GM21381 (cell line): Measurements from ENCODE around the gene SEL1L3.

Experiments used
- ATAC-seq: cut with Tn5 transposase; IDR thresholded peaks from one replicate; pipeline ENCODE4 v1.9.1; 2021; ENCODE audit warnings: mild to moderate bottlenecking, moderate library complexity; ENCODE audit not compliant: unreplicated experiment

Gene SEL1L3

DNA sequence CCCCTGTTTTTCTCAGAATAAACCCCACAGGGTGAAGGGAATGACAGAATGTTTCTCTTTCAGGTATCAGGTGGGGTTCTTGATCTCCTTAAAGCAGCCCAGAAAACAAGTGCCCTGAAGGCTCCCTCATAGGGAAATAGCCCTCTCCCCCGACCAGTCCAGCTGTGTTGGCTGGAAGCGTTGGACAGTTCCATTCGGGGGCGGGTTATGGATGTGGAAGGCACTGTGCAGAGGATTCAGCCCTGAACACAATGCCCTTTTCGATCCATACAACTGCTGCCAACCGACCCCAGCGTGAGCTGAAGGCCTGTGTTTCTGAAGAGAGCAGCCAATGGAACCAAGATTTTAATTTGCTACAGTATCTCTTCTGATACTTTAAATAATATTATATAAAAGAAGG lies 41.5 kb downstream of the SEL1L3 start:
- no peak for ATAC-seq

DNA sequence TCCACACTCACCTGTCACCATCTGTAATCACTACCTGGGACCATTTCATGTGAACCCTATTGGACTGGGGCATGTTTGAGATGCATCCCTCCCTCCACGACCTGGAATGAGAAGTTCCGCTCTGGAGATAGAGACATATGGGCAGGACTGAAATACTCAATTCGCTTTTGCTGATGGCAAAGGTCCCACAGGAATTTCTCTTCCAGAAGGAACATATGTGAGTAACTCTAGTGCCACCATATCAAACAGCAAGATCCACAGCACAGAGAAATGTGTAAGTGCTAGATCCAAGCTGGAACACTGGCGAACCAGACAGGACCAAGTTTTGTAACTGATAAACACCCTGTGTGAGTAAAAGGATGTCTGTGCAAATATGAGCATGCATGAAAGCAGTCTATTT lies 43.9 kb downstream of the SEL1L3 start:
- no peak for ATAC-seq

DNA sequence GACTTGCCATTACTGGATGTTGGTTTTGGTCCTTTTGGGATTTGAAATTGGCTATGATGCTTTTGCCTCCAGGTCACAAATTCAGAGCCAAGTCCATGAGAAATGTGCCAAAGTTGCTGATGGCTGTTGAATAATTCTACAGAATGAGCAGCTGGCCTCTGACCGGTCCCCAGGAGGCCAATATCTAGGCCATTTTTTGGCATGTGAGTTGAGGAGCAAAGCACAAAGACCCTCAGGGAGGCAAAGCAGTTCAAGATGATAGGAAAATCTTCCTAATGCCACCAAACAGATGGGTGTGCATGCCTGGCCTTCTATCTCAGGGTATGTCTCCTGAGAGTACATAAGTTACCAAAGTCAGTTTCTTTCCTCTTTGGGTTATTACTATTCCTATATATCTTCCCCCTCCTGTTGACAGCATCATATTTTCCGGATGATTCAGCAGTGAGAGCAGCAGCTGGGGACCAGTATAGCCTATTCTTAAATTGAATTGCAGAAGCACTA lies 44.4 kb downstream of the SEL1L3 start:
- ATAC-seq = no peak

- ATAC-seq = no peak
These were observed 45.6 kb downstream of the SEL1L3 start for GRCh38 chr4:25817059-25817681.

- no peak for ATAC-seq
These were observed 46.2 kb downstream of the SEL1L3 start for GRCh38 chr4:25816591-25817058.

DNA sequence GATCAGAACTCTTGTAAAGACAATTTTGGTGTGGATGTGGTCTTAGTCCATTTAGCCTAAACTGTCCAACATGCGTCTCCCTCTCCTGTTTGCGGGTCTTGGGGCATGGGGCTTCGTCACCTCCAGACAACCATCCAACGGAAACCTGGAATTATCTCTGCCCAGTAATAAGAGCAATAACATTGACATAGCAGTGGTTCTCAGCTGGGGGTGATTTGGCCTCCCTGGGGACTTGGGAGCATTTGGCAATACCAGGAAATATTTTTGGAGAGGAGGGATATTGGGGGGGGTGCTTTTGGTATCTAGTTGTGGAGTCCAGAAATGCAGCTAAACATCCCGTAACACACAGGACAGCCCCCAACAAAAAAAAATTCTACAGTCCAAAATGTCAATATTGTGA lies 47.2 kb downstream of the SEL1L3 start:
- ATAC-seq = no peak

GRCh38 chr4:25814301-25815136 lies 48.3 kb downstream of the SEL1L3 start:
- ATAC-seq = no peak

- ATAC-seq = no peak
These were observed 49.2 kb downstream of the SEL1L3 start for GRCh38 chr4:25813448-25814106.

DNA sequence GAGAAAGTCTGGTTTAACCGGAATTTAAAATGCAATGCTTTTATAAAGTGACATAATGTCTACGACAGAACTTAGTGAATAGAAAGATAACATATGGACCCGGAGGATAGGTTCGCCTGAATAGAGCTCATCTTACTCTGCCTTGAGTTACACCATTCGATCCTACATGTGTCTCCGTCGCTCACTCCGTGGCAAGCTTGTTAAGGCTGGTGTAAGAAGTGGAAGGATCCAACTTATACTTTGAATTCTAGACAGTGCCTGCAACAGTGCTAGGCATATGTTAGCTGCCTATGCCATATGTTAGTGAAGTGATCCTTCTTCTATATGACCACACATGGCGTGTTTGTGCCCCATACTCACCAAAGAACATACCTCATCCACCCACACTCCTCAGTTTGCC lies 50.9 kb downstream of the SEL1L3 start:
- ATAC-seq = no peak

- ATAC-seq = no peak
These were observed 51.5 kb downstream of the SEL1L3 start for GRCh38 chr4:25811374-25811690.

- ATAC-seq = no peak
These were observed 52.1 kb downstream of the SEL1L3 start for GRCh38 chr4:25810461-25811373.

GRCh38 chr4:25809996-25810395 lies 52.8 kb downstream of the SEL1L3 start:
- no peak for ATAC-seq

DNA sequence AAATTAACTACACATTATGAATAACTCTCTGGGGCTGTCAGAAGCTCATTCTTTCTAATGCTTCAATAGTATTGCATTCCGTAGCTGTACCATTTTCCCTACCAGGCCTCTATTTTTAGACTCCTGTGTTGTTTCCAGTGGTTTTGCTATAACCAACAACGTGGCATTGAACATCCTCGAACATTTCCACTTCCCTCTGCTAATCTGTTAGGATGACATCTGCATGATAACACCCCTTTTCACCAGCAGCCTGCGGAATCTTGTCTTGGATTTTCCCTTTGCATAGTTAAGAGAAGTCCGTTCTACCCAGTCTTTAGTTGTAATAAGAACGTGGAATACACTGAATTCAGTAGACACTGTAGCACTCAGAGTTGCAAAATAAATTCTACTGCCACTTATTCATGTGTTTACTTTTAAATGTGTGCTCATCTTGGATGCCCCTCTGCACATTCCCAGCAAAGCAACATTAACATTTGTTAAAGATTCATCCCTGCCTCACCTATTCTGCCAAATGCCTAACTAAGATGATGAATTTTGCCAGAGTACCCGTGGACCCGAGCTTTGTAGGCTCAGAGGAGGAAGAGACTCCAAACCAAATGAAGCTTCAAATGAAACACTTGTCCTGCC lies 55.6 kb downstream of the SEL1L3 start:
- no peak for ATAC-seq

DNA sequence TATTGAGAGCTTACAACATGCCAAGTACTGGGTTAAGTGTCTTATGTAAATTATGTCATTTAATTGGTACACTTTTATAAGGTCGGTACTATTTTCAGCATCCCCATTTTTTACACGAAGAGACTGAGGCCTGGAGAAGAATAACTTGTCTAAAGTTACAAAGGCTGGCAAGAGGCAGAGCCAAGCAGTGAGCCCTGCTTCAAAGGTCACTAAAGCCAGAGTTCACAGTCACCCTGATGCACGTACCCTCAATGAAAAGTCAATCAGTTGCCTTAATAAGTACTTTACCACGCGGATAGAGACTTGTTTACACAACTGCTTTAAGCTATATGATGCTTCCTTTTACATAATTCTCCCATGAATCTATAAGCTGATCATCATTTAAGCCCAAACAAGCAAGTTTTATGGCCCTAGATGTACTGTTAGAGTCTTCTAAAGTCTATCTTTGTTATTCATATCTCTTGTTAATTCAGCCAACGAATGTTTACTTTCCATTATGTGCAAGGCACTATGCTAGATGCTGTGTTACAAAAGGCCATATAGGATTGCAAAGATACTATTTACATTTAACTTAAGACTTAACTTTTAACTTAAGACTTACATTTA lies 57.4 kb downstream of the SEL1L3 start:
- no peak for ATAC-seq

GRCh38 chr4:25803720-25804225 lies 59.0 kb downstream of the SEL1L3 start:
- ATAC-seq = no peak

GRCh38 chr4:25801594-25801993 lies 61.2 kb downstream of the SEL1L3 start:
- no peak for ATAC-seq

DNA sequence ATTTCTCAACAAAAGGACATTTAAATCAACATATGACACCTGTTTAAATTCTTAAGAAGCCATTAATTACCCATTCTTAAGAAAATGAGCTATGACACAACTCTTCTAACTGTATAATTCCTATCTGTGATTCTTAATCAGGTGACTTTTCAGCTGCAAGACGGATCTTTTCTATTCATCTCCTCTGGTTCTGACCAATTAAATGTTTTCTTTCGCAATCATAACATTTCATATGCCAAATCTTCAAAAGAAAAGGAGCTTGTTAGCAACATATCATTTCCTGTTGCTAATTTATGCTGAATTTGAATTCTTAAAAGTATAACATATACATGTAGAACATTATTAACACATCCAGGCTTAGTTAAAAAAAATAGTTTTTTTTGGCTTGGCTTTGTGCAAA lies 62.5 kb downstream of the SEL1L3 start:
- ATAC-seq = no peak

- ATAC-seq = no peak
These were observed 63.3 kb downstream of the SEL1L3 start for GRCh38 chr4:25799522-25799921.

DNA sequence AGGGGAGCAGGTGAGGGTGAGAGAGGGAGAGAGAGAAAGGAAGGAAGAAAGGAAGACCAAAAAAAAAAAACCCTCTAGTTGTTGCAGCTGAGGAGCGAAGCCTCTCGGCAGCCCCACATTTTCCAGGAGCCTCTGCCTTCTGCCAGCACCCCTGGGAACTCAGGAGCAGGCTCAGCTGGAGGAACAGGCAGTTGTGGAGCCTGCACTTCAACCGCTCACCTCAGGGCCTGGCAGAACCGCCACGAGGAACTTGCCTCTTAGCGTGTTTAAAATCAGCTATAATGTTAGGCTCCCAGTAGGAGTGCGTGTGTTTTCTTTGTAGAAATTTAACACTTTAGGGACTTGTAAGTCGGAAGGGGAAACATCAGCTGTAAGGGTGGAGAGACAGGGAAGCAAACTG lies 65.7 kb downstream of the SEL1L3 start:
- ATAC-seq = no peak
